HG02970 (cell line): ENCODE data around the gene GRID1.
"Not testable (repeated sequence)": the region's sequence is repeated elsewhere in the genome, so short reads cannot be mapped to it uniquely, and the experiment has no call there.

Source experiments
- ATAC-seq: cut with Tn5 transposase; IDR thresholded peaks from one replicate; pipeline ENCODE4 v1.9.1; 2021; ENCODE audit warnings: mild to moderate bottlenecking, moderate library complexity, moderate number of reproducible peaks; ENCODE audit not compliant: unreplicated experiment, low FRiP score

The GRID1 gene

DNA sequence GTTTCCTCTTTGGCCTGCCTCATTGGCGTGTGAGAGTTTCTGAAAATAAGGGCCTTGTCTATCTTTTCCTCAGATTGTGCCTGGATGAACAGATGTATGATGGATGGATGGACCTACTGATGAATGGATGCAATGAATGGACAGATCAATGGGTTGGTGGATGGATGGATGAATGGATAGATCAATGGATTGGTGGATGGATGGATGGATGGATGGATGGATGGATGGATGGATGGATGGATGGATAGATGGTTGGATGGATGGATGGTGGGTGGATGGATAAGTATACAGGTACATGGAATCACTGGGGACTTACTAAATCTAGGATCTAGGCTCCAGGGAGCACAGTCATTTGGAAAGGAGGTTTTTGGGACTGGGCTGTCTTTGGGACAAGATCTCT is 331.9 kb downstream of the GRID1 start:
- no peak for ATAC-seq

DNA sequence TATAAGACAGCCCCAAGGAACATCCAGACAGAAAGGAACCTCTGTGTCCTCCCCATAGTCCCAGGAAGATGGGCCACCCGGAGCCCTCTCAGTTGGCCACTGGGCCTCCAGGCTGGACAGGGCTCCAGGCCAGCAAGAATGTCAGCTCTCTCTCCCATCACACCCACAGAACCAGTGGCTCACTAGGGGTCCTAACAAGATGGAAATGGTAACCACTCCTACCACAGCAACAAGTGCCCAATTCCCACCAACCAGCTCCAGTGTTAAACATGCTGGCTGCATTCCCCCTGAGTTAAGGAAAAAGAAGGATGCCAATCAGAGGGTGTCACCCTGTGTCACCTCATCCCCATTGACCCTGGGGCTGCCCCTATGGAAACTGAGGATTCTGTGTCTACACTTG is 333.0 kb downstream of the GRID1 start:
- no peak for ATAC-seq

DNA sequence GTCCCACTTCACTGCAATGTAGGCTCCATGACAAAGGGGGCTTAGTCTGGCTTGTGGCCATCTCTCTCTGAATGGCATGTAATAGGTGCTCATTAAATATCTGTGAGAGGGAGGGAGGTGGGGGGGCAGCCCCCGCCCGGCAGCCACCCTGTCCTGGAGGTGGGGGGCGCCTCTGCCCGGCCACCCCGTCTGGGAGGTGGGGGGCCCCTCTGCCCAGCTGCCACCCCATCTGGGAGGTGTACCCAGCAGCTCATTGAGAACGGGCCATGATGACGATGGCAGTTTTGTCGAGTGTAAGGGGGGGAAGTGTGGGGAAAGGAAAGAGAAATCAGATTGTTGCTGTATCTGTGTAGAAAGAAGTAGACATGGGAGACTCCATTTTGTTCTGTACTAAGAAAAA is 334.5 kb downstream of the GRID1 start:
- not testable (repeated sequence) for ATAC-seq

DNA sequence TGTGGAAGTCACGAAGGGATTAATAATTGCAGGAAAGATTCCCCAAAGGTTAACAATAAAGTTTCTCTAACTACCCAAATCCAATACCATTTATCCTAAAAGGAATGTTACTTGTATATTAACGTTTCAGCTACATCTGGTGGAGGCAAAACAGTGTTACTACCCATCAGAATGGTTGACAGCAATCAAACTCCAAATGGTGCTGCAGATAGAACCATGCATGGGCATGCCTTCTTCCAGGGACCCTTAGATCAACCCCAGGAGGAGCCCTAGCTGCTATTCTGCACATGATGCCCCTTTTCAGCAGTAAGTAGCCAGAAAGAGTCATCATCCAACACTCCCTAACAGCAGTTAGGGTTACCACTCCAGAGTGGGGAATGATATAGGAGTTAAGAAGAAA is 336.3 kb downstream of the GRID1 start:
- ATAC-seq, result no peak

DNA sequence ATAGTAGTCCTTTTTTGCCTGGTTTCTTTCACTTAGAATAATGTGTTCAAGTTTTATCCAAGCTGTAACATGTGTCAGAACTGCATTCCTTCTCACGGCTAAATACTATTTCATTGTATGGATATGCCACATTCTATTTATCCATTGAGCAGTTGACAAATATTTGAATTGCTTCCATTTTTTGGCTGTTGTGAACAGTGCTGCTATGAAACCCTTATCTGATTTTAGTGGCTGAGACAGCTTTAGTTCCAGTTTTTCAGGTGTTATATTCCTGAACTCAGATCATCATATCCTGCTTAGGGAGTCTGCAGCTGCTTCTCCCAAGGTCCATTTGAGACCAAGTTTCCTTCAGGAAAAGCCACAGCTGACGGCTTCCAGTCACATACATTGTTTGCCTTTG is 339.2 kb downstream of the GRID1 start:
- ATAC-seq, result no peak

DNA sequence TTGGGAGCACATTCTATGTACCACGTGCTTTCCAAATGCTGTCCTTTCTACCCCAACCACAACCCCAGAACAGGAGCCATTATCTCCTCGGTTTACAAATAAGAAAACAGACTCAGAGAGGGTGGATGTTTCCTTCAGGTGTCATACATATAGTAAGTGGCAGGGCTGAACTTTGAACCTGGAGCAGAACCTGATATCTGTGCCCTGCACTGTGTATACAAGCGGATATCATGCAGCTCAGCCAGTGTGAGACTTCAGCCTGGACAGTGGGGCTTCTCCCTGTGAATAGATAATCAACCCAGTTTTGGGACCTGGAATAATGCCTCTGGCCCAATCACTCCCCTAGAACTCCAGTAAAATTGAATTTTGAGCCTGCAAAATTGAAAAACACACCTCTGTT is 341.1 kb downstream of the GRID1 start:
- no peak for ATAC-seq

DNA sequence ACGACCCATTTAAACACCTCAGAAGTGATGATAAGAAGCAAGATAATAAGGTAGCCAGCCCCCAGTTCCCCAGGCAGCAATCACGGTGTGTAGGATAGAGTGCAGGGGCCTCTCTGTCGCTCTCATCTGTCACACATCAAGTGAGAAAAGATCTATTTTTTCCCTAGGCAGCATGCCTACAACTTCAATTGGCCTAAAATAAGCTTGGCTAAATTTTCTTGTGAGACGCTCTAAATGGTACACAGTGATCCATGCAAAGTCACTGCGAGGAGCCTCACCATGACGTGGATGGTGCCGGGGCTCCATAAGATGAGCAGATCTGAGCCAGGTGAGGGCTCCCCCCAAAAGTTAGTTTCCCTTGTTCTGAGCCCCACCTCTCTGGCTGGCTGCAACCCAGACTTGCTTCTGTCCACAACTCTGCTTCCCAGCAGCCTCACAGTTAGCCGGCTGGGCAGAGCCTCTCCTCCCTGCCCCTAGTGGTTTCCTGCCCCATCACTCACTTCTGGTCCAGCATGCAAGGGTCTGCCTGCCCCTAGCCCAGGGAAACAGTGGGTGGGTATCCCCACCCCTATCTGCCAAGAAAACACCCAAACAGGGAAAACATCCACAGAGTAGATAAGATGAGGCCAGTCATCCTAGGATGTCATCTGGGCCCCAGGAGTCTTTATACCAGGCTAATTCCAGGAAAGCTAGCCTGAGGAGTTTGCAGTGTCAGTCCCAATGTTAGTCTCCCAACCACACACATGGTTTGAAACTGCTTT is 342.1 kb downstream of the GRID1 start:
- ATAC-seq, result no peak

DNA sequence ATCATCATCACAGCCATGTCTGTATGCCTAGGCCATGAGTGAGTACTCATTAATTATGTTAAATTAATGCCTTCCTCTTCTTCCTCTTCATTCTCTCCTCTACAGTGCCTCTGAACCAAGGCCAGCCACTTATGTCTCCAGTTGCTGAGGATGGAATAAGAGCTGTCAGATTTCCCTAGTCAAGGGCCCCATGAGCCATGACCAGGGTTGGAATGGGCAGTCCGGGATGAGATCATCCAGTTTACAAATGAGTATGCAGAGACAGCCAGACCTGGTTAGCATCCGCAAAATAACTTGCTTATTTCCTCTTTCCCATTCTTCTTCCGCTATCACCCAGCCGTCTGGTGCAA is 342.7 kb downstream of the GRID1 start:
- no peak for ATAC-seq

DNA sequence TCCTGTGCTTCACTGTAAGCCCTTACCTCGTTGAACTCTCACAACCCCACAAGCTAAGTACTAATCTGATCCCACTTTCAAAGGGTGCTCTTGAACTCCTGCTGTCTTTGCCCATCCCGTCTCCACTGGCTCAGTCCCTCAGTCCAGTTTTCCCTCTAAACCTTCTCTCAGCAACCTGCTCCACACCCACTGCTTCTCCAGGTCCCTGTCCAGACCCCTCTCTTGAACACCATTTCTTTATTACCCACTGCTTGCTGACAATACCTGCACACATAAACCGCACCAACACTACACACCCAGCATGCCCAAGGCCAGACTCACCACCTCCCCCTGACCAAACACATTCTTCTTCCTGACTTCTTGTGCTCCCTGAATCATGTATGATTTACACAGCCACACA is 343.3 kb downstream of the GRID1 start:
- no peak for ATAC-seq

DNA sequence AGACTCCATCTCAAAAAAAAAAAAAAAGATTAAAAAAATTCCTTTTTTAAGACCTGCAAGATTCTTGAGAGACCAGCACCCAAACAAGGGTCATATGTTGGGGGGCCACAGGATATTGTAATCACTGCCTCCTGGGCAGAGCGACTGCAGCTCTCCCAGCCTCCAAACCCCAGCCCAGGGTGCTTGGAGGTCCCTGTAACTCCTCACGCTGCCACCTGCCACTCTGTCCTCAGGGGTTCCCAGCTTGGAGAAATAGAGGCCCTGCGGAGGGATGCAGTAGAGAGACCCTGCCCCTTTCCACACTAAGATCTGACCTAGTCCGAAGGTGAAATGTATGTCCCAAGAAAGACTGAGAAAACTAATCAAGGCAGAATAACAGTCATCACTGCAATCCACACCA is 343.7 kb downstream of the GRID1 start:
- no peak for ATAC-seq

DNA sequence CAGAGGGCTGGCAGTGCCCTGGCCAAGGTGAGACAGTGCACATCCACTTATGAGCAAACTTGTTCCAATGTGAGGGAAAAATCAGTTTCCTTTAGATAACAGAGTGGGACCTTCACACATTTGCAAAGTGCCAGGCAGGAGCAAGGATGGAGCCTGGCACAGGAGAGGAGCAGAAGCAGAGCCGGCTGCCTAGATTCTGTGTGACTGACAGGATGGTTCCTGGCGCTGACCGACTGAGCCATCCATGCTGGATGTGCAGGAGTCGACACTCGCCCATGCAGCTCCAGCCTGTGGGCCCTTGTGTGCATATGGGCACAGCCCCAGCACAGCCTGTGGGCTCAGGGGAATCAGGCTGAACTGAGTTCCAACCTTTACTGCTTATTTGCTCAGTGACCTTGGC is 346.5 kb downstream of the GRID1 start:
- no peak for ATAC-seq

DNA sequence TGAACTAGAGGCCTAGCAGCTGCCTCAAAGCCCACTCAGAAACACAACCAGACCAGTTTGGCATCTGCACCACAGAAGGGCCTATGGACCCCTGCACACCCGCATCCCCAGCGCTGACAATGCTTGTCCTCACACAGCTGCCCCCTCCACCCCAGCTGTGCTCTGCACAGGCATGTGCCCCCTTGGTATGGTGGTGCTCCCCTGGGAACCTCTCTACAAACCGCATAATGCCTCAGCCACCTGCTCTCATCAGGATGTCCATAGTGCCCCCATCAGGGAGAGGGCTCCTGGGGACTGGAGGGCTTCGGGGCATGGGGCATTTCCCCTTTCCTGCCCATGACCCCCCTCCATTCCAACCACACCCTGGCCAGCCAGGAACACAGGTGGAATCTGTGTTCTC is 347.5 kb downstream of the GRID1 start:
- ATAC-seq, result no peak

DNA sequence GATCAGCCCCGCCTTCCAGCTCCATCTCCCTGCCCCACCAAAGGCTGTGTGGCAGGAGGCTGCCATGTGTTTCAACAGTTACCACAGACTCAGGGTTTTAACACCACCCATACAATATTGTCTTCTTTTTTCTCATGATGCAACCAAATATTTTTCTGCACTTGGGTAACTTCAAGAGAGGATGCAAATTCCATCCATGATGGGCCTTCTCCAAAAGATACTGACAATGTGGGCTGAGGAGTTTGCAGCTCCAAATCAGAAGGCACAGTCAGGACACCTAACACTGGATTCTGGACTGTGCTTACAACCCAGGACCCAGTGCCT is 347.9 kb downstream of the GRID1 start:
- no peak for ATAC-seq

DNA sequence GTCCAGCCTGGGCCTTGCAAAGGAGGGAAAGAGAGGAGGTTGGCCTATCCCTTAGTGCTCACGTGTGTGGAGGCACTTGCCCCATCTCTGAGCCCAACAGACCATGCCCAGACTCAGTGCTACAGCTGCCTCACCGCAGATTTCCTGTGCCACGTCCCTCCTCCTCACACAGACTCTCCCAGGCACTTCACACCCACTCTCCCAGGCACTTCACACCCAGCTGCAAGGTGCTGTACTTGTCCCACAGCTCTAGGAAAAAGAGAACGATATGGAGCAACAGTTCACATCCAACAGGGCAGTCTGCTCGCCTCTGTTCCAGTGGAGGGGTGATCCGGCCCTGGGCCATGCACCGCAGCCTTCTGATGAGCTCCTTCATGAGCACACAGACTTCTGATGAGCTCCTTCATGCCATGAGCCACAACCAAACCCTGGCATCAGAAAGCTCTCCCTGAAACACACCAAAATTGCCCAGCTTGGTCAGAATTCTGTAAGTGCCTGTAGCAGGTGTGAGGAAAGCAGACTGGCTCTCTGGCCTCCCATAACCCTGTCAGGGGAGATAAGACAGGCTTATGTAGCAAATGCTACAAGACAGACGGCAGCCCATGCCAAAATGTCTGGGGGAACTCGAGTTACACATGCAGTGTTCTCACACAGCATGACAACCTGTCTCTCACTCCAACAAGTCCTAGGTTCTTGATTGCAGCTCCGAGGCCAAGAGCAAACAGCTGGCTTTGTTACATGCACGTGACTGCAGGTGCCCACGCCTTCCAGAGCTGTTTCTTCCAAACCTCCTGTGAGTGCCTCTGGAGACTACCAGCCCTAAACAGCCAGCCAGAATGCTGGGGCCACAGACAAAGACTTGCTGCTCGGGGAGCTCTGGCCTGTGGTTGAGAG is 348.5 kb downstream of the GRID1 start:
- no peak for ATAC-seq

DNA sequence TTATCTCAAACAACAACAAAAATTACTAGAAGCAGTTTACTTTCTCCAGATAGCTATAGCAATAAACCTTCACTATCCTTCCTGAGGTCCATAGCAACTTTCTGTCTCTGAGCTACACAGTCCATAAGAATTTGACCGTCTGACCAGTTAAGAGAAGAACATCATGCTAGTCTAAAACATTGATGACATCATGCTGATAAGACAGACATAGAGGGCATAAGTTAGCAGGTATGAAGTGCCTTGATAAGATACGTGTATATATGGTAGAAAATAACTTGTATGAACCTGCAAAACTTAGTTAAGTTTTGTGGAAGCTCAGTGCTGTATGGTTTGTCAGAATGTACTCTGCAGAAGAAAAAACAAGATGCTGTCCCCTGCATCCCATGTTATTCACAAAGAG is 353.0 kb downstream of the GRID1 start:
- ATAC-seq, result no peak

DNA sequence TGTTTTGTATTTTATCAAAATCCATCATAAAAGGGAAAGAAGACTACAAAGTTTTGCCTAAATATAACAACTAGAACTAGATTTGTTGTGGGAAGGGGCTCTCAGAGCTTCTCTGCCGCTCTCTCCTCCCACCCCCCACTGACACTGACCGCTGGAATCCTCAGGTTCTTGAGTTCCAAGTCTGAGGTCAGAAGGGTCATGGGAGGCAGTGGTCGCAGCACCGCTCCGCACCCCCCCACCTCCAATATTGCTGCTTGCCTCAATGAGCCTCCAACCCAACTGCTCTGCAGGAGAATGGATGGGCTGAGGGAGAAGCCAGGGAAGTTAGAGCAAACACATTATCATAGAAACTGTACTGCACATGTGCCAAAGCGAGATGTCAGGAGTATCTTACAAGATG is 359.4 kb downstream of the GRID1 start:
- ATAC-seq, result no peak

DNA sequence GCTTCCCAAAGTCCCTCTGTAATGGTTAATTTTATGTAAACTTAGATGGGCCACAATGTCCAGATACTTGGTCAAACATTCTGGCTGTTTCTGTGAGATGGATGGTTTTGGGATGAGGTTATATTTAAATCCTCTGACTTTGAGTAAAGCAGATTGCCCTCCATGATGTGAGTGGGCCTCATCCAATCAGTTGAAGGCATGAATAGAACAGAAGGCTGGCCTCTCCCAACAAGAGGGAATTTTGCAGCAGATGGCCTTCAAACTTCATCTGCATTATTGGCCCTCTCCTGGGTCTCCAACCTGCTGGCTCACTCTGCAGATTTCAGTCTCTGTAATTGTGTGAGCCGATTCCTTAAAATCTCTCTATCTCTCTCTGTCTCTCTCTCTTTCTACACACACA is 362.3 kb downstream of the GRID1 start:
- no peak for ATAC-seq

DNA sequence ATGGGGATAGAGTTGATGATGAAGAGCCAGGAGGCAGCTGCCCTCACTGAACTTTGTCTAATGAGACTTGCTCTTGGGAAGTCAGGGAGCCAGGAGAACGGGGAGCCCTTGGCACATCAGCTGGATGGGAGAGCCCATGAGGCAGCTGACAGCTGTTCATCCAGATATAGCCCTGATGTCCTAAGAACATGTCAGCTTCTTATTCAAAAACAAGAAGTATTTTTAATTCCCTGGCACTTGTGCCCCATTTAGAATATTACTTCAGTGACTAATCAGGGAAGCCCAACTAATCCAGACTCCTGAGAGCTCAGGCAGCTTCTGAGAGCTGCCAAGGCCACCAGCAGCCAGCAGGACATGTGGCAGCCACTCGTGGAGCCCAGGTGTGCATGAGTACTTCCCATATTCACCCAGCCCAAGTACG is 363.4 kb downstream of the GRID1 start:
- ATAC-seq, result no peak

DNA sequence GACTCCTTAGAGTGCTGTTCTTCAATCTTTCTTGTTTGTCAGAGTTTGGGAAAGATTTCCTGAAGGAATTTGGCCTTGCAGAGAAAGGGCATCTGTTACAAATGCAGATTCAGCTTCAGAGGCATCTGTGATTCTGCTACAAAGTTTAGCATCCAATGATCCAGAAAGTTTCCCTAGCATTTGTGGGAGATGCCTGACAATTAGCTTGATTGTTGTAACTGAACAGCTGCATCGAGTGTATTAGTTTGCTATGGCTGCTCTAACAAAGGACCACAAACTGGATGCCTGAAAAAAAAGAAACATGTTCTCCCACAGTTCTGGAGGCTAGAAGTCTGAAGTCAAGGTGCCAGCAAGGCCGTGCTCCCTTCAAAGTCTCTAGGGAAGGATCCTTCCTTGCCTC is 365.1 kb downstream of the GRID1 start:
- no peak for ATAC-seq

DNA sequence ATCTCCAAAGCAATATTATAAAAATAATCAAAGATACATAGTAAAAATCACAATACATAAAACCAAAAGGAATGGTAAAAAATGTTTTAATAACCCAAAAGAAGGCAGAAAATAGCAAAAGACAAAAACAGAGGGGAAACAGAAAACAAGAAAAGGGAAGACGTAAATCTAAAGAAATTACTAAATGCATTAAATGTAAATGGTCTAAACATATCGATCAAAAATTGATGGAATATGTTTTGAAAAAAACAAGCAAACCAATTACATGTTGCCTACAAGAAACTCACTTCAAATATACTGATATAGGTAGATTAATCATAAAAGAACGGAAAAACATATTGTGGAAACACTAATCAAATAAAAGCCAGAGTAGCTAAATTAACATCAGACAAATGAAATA is 369.1 kb downstream of the GRID1 start:
- ATAC-seq, result no peak

DNA sequence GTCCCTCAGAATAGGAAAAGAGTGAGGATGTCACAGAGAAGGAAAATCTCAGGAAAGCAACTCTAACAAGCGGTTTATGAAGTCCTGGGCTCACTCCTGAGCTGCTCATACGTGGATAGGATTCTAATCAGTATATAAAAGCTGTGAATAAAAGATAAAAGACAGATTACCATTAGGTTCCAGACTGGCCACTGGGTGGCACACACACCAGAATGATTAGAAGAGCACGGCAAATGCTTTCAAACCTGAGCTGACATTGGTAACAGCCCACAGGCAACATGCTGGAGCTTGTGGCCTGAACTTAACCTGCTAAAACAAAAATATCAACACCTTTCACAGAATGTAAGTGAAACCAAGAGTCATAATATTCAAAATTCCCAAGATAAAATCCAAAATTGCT is 370.8 kb downstream of the GRID1 start:
- ATAC-seq, result no peak

DNA sequence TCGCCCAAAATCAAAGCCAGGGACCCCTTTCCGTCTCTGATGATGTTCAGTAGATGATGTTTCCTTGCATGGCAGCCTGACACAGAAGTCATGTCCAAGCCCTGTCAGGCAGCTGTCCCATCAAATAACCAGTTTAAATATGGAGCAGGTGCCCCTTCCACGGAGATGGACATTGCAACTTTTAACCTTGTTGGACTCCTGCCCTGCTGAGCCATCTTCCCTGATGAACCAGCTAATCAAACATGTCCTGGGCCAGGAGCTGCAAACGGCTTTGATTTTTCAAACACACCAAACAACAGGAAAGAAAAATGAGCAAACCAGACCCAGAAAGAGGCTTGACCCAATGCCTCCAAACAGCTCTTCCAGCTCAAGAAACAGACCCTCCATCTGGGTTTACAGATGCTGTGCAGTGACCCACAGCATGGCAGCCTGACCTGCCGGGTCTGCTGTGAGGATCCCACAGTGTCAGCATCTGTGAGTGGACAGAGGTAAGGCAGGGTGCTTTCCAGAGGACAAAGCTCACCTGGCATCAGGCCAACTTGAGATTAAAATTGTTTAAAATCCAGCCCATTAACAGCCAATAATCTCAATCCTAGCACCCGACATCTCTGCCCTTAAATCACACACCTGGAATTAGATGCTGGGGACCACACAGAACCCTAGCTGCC is 372.6 kb downstream of the GRID1 start:
- ATAC-seq, result no peak
